ENCODE data around the gene USP6.
A peak's percentile ranks its signal among the peaks of the same experiment; 100 is the strongest.
"Not testable (repeated sequence)": the region's sequence is repeated elsewhere in the genome, so short reads cannot be mapped to it uniquely, and the experiment has no call there.

The USP6 gene

DNA sequence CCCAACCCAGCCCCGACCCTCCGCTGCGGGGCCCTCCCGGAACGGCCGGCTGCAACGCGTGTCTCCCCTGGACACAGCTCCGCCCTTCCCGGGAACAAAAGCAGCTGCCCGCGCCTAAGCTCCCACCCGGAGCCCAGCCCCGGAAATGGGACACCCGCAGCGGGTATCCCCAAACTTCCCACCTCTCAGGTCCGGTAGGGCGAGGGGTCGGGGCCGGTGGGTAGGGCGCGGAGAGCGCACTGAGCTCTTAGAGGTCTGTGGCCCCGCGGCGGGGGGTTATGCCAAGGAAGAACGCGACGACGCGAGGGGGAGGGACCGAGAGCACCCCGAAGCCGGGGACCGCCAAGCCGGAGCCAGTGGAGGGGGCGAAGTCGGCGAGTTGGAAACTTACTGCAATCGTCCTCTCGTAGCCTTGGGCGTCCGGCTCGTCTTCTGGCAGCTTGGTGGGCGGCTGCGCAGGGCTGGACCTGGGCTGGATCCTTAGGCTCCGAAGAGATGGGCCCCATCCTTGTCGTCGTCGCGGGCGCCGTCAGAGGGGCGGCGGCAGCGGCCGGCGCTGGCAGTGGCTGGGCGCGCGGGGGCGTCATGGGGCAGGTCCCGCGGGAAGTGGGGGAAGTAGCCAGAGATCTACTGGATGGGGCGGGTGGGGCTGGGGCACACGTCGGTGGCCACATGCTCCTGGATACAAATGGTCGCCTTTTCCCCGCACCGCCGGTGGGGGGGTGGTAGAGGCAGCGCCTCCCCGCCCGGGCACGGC, 6.9 kb downstream of the USP6 start:
- DNase-seq = peak in 2 of 3 experiments; percentile 59 to 67

DNA sequence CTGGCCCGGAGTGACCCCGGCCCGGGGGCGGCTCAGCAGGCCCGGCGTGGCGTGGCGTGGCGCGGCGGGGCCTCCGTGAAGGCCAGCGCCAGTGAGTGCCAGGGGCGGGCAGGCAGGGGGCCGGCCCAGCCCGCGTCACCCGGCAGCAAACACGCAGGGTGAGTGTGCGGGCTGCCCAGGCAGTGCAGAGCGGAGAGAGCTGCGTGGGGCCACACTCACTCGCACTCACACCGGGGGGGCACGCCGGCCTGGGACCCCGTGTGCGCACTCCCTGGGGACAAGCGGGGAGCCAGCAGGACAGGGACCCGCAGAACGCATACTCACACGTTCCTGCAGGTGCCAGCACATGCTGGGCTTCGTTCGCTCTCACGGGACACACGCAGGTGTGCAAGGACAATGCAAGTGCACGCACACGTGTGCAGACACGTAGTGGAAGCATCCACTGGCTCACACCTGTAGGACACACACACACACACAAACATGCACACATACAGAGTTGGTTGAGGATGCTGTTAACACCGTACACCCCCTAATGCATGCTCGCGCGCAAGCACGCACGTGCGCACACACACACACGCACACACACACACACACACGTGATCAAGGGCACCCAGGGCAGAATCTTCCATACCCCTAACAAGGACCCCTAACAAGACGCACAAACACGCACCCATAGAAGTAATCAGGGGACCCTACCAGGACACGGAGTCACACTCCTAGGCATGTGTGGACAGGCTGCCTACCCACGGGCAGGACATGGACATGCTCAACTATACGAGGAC, 7.7 kb downstream of the USP6 start:
- DNase-seq = no peak

DNA sequence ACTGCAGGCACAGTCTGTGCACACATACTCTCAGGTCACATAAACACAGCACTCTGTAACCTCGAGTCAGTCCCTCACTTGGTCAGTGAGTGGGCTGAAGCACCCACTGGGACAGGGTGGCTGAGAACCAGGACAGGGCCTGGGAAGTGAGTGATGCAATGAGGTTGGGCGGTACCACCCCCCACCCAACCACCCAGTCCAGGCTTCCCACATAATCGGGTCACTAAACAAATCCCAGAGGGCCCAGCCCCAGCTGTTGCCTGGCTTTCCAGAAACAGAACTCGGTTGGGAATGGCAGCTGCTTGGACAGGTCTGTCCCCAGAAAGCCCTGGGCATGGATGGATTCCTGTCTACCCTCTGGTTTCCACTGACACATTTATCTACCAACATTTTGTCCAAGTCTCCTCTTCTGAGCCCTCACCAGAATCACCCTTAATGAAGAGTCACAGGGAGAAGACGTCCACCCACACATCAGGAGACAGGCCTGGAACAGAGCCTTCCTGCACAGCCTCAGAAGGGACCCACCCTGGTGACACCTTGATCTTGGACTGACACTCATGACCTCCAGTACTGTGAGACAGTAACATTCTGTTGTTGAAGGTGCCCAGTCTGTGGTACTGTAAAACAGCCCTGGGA, 8.4 kb downstream of the USP6 start:
- DNase-seq = not testable (repeated sequence)

GRCh38 chr17:5124896-5125295, 9.1 kb downstream of the USP6 start:
- peak in 1 of 3 experiments; percentile 3 for DNase-seq

DNA sequence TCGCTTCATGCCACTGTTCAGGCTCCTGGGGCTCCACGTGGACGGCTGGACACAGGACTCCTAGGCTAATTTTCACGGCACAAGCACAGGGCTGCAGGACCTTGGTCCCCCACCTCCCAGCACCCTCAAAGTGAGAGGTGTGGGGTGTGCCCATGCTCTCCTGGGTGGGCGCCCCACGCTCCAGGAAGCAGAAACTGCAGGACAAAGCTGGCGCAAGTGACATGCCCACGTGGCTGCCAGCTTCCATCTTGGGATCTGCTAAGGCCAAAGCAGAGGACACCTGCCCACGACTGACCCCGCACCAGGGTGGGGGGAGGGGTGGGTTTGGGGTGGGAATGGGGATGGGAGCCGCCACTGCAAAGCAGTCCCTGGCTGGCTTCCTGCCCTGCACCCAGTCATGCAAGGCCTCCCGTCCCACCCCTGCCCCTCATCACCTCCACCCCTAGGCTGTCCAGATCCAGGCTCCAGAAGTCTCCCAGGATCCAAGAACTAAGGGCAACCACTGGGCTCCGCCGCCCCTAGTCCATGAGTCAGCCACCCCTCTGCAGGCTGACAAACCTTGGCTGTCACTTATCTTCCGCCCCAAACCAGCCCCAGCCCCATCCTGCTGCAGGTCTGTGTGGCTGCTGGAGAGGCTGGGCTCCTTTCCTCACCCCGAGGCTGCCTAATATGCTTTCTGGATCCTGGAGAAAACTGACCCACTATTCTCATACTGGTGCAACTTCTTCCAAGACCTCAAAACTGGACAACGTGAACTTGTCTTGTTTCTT, 11.1 kb downstream of the USP6 start:
- DNase-seq = no peak

GRCh38 chr17:5127910-5128309, 12.1 kb downstream of the USP6 start:
- no peak for DNase-seq

DNA sequence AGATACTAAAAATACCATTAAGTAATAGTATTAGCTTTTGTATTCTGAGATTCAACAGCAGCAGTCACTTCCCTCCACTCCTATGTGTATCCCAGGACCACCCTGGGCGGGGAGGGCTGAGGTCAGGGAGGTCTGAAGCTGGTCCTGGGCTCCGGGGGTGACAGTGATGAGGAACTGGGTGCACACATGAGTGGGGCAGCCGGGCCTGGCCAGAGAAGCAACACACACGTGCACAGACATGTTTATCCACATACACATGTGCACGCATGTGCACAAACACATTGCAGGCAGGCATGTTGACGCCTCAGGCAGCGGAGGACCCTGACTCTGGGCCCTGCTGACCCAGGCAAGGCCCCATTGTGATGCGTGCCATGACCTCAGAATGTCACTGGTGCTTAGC, 12.6 kb downstream of the USP6 start:
- not testable (repeated sequence) for DNase-seq

- DNase-seq = no peak
Observed at GRCh38 chr17:5128905-5129535, 13.2 kb downstream of the USP6 start.

DNA sequence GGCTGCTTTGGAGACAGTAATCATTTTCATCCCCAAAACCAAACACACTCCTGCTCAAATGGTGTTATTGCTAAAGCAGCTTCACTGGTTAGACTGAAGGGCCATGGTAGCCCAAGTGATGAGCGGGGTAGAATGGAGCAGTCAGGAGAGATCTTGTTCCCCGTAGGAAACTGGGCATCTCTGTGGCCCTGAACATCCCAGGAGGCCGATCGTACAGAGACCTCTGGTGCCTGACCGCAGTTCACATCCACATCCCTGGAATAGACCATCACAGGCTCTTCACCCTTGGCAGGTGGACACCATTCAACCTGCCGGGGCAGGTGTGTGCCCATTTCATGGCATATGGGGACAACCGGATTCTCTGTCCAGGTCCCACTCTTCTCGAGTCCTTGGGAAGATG, 13.9 kb downstream of the USP6 start:
- DNase-seq = not testable (repeated sequence)

- DNase-seq = not testable (repeated sequence)
Observed at GRCh38 chr17:5130261-5130660, 14.4 kb downstream of the USP6 start.

GRCh38 chr17:5130687-5131086, 14.9 kb downstream of the USP6 start:
- not testable (repeated sequence) for DNase-seq

GRCh38 chr17:5131146-5131715, 15.4 kb downstream of the USP6 start:
- no peak for DNase-seq

- not testable (repeated sequence) for DNase-seq
Observed at GRCh38 chr17:5131799-5132502, 16.1 kb downstream of the USP6 start.

- not testable (repeated sequence) for DNase-seq
Observed at GRCh38 chr17:5132503-5133225, 16.8 kb downstream of the USP6 start.

DNA sequence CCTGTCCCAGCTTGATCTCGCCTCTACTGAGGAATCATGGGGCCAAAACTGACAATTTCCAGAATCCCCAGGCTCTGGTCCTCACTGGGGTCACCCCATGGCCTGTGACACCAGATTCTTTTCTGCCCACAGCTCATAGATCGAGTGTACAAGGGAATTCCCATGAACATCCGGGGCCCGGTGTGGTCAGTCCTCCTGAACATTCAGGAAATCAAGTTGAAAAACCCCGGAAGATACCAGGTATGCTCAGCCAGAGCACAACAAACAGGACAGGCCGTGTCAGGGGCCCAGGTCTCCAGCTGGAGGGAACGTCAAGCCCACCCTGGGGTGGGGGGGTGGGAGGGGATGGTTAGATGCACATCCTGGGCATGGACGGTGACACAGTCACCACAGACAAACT, 17.5 kb downstream of the USP6 start:
- no peak for DNase-seq

GRCh38 chr17:5133961-5134360, 18.1 kb downstream of the USP6 start:
- not testable (repeated sequence) for DNase-seq

GRCh38 chr17:5134571-5134970, 18.7 kb downstream of the USP6 start:
- DNase-seq = not testable (repeated sequence)

GRCh38 chr17:5135131-5135712, 19.4 kb downstream of the USP6 start:
- DNase-seq = not testable (repeated sequence)

DNA sequence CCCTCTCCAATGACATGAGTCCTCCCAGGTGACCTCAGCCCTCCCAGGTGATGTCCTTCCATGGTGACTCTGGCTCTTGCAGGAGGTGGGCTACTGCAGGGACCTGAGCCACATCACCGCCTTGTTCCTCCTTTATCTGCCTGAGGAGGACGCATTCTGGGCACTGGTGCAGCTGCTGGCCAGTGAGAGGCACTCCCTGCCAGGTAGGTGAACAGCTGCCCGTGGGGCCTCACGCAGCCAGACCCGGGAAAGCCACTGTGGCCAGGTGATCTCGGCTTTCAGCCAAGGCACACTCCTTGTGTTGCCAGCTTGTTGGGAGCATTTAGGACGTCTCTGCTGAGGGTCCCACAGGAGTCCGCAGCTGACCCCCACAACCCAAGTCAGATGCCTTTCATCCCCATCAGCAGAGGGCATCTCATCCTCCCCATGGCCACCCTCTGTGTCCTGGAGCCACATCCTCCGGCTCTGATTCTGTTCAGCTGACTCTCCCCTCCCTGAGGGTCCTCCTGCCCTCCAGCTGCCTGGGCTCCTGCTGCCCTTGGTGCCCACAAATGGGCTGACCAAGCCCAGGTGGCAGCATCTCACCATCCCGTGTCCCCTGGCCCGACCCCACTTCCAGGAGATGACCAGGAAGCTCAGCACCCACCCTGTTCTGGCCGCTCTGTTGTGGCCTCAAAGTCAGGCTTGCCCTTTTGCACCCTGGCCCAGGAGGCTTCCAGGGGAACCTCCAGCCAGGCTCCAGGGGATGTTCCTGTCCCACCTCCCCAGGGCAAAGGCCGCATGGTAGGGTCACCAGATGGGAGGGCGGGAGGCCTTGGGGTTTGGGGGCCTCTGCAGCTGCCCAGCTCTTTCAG, 20.1 kb downstream of the USP6 start:
- DNase-seq = no peak

Measured in NCI-H1417 (cell line).